Measurements from ENCODE around the gene KRTAP10-3. TPM values are rescaled to one million over a fixed set of nuclear protein-coding genes. Genes with fewer than 3 reads are reported as not detected.

KRTAP10-3 gene
- total RNA-seq, 1 donor from 2014 or later: not detected

DNA sequence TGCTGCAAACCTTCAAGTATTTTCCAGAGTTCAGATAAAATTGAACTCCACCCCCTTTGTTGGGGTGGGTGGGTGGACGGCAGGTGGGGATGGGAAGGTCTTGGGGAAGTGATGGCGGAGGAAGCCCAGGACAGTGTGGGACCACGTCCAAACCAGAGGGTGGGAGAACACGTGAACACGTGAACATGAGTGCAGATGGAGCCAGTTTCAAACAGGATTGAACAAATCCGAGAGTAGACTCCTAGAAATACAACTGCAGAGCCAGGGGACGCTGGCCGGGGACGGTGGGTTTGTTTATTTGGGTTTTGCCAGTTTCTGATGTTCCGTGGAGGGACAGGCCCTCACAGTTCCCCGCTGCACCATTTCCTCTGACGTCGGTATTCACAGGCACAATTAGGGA is 10.2 kb downstream of the KRTAP10-3 start:
- peaks cover 21% of the 10 kb centered on the region for H3K9me3 Mint-ChIP-seq (ENCODE audit: unreplicated experiment)
- H3K27ac Mint-ChIP-seq (ENCODE audit: unreplicated experiment): peak overlapping the region; percentile 52
- H3K4me3 Mint-ChIP-seq (ENCODE audit: unreplicated experiment): no peak overlapping the region
- peaks cover 19% of the 10 kb centered on the region for H3K27me3 Mint-ChIP-seq (ENCODE audit: unreplicated experiment)
- TF ChIP-seq, protein P1, sequence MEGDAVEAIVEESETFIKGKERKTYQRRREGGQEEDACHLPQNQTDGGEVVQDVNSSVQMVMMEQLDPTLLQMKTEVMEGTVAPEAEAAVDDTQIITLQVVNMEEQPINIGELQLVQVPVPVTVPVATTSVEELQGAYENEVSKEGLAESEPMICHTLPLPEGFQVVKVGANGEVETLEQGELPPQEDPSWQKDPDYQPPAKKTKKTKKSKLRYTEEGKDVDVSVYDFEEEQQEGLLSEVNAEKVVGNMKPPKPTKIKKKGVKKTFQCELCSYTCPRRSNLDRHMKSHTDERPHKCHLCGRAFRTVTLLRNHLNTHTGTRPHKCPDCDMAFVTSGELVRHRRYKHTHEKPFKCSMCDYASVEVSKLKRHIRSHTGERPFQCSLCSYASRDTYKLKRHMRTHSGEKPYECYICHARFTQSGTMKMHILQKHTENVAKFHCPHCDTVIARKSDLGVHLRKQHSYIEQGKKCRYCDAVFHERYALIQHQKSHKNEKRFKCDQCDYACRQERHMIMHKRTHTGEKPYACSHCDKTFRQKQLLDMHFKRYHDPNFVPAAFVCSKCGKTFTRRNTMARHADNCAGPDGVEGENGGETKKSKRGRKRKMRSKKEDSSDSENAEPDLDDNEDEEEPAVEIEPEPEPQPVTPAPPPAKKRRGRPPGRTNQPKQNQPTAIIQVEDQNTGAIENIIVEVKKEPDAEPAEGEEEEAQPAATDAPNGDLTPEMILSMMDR (IDR thresholded peaks at IDR 0.05; ENCODE audit: partially characterized antibody, unreplicated experiment): no peak
- peaks cover 10% of the 10 kb centered on the region for H3K36me3 Mint-ChIP-seq (ENCODE audit: unreplicated experiment)
- no peak for DNase-seq
- H3K4me1 Mint-ChIP-seq (ENCODE audit: low read depth, unreplicated experiment): peaks cover 16% of the 10 kb centered on the region

DNA sequence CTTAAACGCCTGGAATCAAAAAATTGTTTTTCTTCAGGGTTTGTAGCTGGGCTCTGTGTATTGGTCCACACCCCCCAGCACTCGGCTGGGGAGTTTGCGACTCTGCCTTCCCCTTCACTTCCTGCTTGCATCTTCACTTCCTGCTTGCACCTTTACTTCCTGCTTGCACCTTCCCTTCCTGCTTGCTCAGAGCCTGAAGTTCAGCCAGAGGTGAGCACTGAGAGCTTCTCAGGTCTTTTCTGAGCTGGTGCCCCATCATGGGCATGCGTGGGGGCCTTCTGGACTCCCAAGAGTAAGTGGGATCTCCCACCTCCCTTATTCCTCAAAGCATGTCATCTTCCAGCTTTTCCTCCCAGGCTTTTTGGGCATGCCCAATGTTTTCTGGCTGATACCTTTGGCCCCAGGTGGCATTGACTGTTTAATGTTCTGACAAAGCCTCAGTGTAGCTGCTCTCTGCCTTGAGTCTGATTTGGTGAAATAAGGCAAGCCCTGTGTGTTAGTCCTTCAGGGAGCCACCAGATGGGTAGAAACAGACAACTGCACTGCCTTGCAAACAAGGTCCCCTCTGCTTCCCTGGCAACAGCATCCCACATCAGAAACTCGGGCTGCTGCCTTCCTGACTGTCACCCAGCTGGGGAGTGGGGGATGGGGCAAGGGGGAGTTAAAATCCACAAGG is 10.8 kb downstream of the KRTAP10-3 start:
- no peak overlapping the region for H3K4me3 Mint-ChIP-seq (ENCODE audit: unreplicated experiment)
- H3K4me1 Mint-ChIP-seq (ENCODE audit: low read depth, unreplicated experiment): peaks cover 16% of the 10 kb centered on the region
- H3K27me3 Mint-ChIP-seq (ENCODE audit: unreplicated experiment): peaks cover 19% of the 10 kb centered on the region
- H3K9me3 Mint-ChIP-seq (ENCODE audit: unreplicated experiment): peaks cover 21% of the 10 kb centered on the region
- peaks cover 10% of the 10 kb centered on the region for H3K36me3 Mint-ChIP-seq (ENCODE audit: unreplicated experiment)
- peak overlapping the region; percentile 72 for H3K27ac Mint-ChIP-seq (ENCODE audit: unreplicated experiment)
- TF ChIP-seq, protein P1 (IDR thresholded peaks at IDR 0.05; ENCODE audit: partially characterized antibody, unreplicated experiment): no peak
- no peak for DNase-seq

DNA sequence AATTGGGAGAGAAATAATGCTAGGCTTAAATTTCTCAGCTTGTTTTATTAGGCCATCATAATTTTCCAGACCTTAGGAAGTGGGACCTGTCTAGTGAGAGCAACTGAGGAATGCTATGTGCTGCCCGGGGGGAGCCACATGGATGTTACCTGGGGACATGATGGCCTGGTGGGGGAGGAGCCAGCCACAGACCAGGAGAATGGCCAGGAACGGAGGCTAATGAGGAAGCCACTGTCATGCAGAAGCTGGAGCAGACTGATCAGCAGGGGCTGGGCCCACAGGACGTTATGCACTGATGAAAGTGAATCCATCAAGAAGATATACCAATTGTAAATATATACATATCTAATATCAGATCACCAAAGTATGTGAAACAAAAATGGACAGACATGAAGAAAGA is 14.0 kb downstream of the KRTAP10-3 start:
- DNase-seq: no peak
- Mint-ChIP-seq H3K4me1 (ENCODE audit: low read depth, unreplicated experiment) (peaks cover 11% of the 10 kb centered on the region), H3K27me3 (ENCODE audit: unreplicated experiment) (peaks cover 5% of the 10 kb centered on the region), H3K36me3 (ENCODE audit: unreplicated experiment) (peaks cover 15% of the 10 kb centered on the region), H3K27ac (ENCODE audit: unreplicated experiment) (no peak overlapping the region), H3K4me3 (ENCODE audit: unreplicated experiment) (no peak overlapping the region), H3K9me3 (ENCODE audit: unreplicated experiment) (peaks cover 23% of the 10 kb centered on the region)
- TF ChIP-seq, protein P1 (IDR thresholded peaks at IDR 0.05; ENCODE audit: partially characterized antibody, unreplicated experiment): no peak

DNA sequence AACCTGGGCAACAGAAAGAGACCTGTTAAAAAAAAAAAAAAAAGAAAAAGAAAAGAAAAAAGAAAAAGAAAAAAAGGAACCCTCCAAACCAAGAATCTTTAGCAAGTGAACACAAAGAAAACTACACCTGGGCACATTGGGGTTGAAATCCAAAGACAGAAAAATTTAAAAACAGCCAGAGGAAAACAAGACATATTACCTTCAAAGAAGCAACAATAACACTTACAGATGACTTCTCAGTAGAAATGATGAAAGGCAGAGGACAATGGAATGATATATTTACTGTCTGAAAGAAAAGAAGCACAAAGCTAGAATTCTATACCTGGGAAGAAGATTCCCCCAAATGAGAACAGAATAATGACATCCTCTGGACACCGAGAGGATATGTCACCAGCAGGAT is 15.9 kb downstream of the KRTAP10-3 start:
- H3K27ac Mint-ChIP-seq (ENCODE audit: unreplicated experiment): no peak overlapping the region

DNA sequence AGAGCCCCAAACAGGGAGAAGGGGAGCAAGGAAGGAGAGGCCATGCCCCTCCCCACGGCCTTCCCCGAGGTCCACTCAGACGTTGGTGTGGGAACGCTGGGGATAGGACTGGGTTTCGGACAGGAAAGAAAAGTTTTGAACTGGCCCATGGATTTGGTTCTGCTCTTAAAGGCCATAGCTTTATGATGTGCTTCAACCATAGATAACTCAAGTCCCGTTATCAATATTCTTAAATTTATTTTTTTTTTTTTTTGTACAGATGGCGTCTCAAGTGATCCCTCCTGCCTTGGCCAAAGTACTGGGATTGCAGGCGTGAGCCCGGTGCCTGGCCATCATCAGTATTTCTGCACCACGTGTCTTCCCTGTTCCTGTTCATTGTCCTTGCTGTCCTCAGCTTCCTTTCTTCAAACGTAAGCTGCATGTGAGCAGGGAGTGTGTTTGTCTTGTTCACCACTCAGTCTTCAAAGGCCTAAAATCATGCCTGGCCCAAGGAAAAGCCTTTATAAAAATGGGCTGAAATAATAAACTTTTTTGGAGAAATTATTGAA is 17.8 kb downstream of the KRTAP10-3 start:
- no peak overlapping the region for H3K4me3 Mint-ChIP-seq (ENCODE audit: unreplicated experiment)

More for the DNA sequence above, 15.9 kb downstream of the KRTAP10-3 start:
- TF ChIP-seq, protein P1 (IDR thresholded peaks at IDR 0.05; ENCODE audit: partially characterized antibody, unreplicated experiment): no peak
- Mint-ChIP-seq H3K4me1 (ENCODE audit: low read depth, unreplicated experiment) (no peaks in the 10 kb centered on the region), H3K27me3 (ENCODE audit: unreplicated experiment) (no peaks in the 10 kb centered on the region), H3K4me3 (ENCODE audit: unreplicated experiment) (no peak overlapping the region), H3K9me3 (ENCODE audit: unreplicated experiment) (peaks cover 14% of the 10 kb centered on the region), H3K36me3 (ENCODE audit: unreplicated experiment) (peaks cover 13% of the 10 kb centered on the region)
- DNase-seq: no peak

More for the DNA sequence above, 17.8 kb downstream of the KRTAP10-3 start:
- H3K27ac Mint-ChIP-seq (ENCODE audit: unreplicated experiment): no peak overlapping the region
- H3K4me1 Mint-ChIP-seq (ENCODE audit: low read depth, unreplicated experiment): no peaks in the 10 kb centered on the region
- H3K9me3 Mint-ChIP-seq (ENCODE audit: unreplicated experiment): peaks cover 6% of the 10 kb centered on the region
- no peaks in the 10 kb centered on the region for H3K27me3 Mint-ChIP-seq (ENCODE audit: unreplicated experiment)
- peaks cover 5% of the 10 kb centered on the region for H3K36me3 Mint-ChIP-seq (ENCODE audit: unreplicated experiment)
- DNase-seq: no peak
- TF ChIP-seq, protein P1 (IDR thresholded peaks at IDR 0.05; ENCODE audit: partially characterized antibody, unreplicated experiment): no peak

Measured in glutamatergic neuron (in vitro differentiated cells).